Epidermal melanocyte (primary cell): ENCODE data around the gene FSTL1.

Experiments used
- DNase-seq: peaks from one replicate; pipeline ENCODE4 v3.0.0; 2011; ENCODE audit warnings: low spot score; ENCODE audit not compliant: insufficient read length

Gene FSTL1

DNA sequence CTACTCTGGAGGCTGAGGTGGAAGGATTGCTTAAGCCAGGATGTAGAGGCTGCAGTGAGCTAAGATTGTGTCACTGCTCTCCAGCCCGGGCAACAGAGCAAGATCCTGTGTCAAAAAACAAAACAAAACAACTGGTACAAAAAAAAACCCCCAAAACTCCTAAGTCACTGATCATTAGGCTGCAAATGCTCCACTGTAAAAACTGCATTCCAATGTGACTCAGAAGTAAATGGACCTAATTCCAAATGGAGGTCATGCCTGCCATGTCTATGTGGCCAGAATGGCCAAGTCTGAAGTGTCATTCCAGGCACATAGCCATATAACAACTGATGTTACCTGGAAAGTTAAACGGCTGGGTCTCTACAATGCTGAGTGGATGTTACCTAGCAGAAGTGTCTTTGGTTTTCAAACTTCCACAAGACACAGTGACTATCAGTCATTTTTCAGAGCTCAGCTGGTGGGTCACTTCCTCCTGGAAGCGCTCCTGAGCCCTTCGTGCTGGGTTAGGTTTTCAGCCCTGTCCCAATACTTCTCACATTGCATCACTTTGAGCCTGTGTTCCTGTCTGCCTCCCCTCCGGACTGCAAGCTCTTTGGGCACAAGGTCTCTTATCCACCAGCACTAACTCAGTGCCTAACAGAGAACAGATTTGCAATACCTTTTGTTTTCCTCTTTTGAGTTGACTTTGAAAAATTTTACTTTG lies 10.6 kb downstream of the FSTL1 start:
- DNase-seq = no peak

DNA sequence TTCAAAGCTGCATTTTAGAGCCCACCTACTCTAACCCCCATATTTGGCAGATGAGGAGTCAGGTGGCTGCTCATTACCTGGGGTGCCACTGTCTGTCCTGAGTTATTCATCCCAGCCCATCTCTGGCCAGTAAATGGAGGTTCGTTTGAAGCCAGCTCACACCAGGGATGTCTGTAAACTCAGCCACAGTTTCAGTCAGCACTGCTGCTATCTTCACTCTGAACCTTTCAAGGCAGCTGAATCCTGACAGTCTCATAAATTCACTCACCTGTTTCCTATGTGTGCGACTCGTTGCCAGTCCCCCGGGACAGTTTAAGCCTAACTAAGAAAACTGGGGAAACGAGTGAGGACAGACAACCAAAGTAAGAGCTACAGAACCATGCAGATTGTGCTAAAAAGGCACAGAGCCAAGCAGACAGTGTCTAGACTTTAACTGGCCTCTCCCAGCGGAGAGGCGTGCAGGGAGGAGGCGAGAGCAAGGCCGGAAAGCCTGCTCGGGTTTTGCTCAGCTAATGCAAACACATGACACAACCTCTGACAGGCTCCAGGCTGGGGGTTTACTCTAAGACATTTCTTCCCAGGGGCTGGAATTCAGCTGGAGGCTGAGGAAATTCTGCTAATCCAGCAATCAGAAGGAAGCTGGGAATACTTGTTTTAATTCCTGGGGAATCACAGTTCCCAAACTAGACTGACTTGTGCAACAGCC lies 12.0 kb downstream of the FSTL1 start:
- no peak for DNase-seq

DNA sequence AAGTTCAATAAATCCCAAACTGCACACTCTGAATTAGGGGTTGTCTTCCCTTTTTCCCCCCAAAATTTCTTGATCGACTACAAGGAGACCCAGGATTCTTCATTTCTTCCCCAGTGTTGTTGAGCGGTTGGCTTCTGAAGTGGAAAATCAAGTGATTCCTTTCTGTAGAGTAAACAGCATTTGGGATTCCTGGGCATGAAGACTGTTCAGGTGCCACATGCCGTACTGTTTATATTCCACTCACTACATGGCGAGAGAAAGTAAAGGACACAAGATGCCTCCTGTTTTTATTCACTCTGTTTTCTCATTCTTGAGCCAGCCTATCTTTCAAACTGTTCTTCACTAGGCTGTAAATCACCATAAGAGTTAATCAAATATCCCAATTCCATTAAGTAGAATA lies 12.6 kb downstream of the FSTL1 start:
- no peak for DNase-seq

DNA sequence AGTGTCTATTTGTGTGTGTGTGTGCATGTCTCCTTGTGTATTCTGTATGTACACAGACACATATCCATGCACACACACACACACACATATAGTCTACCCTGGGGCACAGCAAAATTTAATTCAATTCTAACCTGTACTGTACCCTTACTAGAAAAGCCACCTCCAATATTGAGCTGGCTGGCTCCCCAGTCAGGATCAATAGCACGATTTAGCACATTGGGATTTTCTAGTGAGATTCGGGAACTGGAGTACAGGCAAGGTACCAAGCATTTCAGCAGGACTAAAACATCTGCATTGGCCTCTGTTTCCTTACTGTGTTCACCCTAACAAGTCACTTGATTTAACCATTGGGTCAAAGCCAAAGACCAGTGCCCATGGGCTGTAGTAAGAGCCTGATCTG lies 13.2 kb downstream of the FSTL1 start:
- no peak for DNase-seq

DNA sequence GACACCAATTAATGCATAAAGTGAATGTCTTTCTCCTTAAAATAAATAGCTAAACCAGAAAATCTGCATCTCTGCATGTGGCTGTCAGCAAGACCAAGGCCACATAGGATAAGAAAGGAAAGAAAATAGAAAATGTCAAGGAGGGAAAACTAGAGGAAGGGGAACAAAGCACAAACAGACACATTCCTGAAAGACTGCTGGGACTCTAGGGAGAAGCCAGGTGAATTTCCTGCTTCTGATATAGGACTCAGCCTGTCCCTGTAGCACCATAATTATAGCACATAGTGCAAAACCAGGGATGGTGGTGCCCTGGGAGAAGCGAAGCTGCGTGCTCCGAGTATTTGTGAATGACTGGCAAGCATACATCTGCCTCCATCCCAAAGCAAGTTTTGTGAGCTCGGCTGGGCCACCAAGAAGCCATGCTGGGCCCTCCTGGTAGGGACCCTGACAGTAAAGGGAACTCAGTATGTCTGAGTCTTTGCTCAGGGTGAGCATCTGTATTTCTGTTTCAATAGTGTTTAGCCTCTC lies 14.2 kb downstream of the FSTL1 start:
- no peak for DNase-seq

DNA sequence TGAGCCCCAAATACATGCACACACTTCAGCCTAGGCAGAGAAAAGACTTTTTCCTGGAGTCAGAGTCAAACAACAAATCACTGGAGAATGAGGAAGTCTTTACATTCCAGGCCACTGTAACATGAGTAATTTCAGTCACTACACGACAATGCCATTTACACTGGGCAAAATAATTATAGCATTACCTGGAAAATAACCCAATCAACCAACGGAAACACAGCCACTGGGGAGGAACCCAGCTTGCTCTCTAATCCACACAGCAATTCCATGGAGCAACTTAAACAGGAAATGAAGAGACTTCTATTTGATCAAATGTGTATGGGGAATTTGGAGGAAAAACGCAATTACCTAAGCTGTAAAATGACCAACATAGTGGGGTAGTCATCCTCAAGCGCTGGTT lies 15.2 kb downstream of the FSTL1 start:
- no peak for DNase-seq

DNA sequence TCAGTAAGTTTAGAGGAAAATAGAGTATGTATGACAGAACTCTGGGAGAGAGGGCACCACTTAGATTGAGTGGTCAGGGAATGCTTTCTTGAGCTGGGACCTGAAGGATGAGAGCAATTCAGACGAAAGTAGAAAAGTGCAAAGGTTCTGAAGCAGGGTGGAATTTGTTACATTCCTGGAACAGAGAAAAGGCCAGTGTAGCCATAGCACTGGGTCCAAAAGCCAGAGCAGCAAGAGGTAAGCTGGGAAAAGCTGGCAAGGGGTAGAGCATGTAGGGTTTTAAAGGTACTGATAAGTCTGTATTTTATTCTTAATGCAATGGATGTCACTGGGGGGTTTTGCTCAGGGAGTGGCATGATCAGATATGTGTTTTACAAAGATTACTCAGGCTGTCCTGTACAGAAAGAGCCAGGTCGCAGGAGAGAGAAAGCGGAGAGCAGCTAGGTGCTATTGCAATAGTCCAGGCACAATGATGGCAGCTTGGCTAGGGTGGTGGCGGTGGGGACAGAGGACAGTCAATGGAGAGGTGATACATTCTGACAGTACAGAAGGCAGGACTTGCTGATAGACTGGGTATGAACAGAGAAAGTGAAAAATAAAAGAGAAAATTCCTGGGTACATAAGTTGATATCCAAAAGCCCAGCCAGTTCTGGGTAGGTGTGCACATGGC lies 17.0 kb downstream of the FSTL1 start:
- DNase-seq = no peak

DNA sequence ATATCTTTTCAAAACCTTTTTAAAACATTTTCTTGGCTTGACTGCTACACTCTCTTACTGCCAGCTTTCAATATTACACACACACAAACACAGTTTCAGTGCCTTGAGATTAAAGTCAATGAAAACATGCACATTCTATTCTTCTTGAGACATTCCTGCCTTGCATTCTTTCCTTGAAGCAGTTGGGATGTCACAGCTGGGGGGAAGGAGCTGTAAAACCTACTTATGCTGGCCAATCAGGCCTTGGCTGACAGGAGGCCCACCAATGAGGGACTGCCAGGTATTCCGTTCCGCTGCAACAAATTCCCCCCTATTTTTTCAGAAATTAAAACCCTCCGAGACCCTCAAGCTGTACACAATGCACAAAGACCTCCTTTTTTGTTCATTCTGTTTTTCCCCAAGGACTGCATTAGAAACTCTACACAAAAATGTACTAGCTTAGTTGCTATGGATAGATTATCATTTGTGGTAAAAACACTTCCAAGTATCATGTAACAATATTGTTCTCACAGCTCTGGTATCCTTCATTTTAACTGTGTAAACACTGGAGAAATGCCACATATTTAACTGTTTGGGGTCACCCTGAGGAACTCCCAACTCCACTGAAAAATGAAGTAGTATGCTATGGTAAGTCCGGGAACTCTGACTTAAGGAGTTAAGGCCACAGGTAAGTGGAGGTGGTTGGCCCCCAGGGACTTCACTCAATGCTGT lies 18.5 kb downstream of the FSTL1 start:
- no peak for DNase-seq

DNA sequence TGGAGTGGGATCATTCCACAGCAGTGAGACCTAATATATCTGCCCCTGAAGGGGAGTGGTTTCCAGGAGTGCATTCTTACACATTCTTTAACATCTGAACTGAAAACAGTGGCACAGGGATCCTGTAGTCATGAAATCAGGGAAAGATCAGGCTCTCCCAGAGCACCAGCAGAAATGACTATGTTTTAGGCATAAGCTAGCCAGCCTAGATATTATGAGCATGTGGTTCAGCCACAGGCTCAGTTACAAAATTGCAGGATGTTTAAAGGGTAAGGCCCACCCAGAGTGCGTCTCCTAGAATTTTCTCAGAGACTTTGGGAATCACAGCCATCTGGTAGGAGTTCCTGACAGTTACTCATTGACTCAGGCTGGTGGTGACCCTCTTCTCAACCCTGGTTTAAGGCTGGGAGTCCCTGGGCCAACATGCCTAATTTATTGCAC lies 20.9 kb downstream of the FSTL1 start:
- DNase-seq = no peak

DNA sequence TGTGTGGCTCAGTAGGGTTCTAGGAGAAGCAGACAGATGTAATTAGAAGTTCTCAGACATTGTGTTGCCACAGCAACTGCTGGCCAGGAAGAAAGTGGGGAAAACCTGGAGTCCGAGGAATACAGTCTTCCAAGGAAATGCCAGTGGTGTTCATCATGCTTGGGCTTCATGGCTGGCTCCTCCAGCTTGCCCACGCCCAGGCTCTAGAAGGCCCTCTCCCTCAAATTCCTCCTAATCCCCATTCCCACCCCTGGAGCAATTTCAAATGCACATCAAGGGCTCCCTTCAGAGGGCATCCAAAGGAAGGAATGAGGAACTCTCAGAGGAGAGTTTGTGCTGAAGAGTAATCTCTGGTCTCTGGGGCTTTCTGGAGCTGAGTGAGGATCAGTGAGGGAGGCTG lies 21.9 kb downstream of the FSTL1 start:
- DNase-seq = no peak

DNA sequence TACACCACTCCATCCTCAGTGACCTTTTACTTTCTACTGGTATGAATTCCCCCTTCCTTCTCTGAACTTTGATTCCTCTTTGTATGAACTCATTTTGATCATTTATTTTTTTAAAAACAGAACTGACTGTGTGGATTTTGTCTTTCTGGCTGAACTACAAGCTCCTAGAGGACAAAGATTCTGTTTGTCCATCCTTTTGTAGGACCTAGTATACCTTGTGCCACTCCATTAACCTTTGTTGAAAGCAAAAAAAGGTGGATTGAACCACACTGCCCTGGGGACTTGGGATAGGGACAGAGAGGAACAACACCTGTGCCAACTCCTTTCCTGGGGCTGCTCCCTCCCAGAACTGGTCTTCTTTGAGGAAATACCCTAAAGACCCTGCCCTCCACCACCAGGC lies 23.6 kb downstream of the FSTL1 start:
- no peak for DNase-seq

DNA sequence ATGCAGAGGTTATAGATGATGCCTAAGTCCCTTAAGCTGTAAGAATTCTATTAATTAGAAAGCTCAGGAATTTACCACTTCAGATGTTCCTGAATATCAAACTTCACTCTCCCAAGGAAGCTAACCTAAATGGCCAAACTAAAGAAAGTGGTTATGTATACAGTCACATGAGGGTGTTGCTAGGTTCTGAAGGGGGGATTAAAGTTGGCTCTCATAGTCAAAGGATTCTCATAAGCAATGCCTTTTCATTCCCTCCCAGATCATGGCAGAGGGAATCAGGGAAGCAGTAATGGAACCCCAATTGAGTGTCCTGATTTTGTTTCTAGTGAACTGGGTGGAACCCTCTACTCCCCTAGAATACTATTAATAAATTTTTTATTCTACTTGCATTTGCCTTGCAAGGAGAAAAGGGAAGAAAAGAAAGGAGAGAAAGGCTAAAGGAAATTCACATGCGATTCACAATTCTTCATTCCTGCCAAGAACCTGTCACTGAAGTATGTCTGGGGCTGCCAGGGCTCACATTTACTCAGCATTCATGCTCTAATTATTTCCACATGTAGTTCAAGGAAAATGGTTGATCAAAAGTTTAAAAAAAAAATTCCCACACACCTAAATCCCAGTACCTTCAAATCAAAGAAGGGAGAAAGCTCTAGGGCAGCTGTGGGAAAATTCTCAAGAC lies 25.1 kb downstream of the FSTL1 start:
- no peak for DNase-seq

DNA sequence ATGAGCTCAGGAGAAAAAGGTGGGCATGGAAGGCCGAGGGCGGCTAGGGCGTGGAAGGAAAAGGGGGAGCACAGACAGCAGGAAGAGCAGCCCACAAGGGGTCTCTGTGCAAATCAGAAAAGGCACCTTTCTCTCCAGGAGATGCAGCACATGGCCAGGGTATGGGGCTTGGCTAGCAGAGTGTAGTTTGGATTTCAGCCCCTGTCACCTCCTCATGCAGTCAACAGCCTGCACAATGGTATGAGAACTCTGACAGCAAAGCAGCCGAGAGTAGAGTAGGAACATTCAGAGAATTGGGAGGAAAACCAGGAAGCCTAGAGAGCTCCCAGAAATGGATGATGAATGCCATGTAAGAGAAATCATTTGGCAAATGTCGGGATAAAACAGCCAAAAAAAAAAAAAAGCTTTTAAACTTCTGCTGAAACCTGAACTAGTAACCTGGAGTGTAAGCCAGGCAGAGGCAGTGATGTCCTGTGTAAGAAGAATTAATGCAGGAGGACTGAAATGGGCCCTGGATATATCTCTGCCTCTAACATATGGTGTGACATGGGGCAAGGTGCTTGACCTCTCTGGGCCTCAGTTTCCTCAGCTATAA lies 25.7 kb downstream of the FSTL1 start:
- DNase-seq = no peak

DNA sequence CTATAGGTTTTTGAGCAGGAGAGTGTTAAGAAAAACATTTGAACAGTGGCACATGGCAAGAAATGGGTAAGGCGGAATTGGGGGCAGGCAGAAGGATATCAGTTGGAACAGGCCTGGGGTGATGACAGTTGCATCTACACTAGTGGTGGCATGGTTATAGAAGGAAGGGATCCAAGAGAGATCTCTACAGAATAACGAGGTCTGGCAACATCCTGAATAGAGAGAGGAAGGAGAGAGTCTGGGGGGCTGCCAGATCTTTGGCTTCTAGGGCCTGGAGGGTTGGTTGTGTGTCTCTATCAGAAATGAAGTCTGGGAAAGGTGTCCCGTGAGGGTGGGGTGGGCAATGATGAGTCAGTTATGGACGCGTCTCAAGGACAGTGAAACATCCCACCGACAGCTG lies 26.3 kb downstream of the FSTL1 start:
- DNase-seq = no peak

DNA sequence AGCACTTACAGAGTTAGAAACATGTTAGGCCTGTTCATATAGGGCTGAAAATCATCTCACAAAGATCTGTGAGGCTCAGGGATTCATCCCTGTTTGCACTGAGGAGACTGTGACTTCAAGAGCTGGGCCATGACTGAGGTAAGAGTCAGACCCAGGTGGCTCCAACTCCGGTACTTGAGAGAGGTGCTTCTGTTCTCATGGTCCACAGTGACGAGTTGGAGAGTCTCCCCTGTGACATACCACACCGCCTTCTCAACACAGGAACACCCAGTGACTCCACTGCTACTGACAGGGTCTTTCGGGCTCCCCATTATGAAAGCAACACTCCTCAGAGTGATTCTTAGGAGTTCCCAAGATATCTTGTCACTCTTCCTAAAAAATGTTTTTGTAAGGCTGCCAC lies 27.4 kb downstream of the FSTL1 start:
- DNase-seq = no peak

DNA sequence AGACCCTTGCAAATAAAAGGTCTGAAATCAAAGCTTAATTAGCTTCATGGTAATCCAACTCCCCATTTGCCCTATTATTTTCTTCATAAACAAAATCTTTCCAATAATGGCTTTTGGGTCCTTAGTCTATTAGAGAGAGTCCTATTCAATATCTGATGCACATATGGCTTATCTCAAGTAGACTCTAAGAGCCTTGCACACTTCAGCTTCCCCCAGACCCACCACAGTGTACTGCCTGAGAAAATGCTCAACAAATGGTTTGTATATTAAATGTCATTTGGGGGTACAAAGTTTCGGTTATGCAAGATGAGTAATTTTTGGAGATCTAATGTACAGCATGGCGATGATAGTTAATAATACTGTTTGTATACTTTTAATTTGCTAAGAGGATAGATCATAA lies 28.9 kb downstream of the FSTL1 start:
- DNase-seq = no peak

DNA sequence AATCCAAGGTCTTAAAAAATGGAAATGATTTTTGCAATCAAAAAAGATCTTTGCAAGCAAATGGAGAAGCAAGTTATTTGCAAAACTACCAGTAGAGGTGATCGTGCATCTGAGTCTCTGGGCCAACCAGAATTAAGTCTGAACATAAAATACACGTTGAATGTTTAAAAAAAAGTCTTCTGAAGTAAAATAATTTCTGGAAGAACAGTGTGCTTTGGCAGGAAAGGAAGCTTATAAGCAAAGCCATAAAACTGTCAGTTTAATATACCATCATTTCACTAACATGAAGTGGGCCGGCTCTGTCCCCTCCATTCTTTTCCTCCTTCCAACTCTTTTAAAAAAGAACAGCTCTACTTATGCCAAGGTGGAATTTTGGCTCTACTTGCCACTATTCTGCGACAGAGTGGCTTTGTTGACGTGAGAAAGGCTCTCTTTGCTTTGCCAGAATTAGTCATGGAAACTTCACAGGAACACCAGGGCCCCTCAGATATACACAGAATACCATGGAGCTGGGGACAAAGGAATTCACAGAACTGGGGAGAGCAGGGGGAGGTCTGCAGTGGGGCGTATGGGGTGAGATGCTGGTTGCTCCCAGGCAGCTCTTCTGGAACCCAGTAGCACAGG lies 29.8 kb downstream of the FSTL1 start:
- DNase-seq = no peak

DNA sequence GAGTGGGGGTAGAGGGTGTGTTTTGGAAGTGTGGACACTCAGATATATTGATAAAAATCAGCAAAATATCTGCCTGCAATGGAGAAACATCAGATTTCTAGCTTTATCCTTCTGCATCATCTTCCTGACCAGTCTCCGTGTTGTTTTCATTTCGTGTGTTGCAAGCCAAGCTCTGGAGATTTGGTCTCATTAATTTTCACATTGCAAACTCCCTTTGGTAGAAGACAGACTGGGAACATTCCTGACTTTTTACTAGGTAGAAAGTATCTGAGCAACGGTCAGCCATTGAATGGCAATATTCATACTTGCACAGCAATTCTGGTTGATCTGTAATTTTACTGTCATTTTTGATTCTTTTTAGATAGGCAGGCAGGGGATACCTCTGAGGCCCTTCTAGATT lies 30.4 kb downstream of the FSTL1 start:
- no peak for DNase-seq

DNA sequence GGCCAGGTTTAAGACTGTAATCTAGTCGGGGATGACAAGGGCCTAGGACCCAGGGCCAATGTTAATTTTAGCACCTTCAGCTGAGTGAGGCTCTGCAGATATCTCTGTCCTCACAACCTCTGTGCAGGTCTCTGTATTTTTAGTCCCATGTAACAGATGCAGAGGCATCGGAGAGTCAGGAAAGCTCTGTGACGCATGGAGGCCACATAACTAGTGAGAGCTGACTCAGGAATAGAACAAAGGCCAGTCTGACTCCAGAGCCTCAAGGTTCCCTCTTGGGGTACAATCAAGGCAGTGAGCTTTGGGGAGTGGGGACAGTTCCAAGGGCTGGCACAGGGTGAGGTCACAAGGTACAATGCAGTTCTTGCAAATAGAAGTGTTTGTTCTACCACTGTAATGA lies 31.0 kb downstream of the FSTL1 start:
- DNase-seq = no peak

DNA sequence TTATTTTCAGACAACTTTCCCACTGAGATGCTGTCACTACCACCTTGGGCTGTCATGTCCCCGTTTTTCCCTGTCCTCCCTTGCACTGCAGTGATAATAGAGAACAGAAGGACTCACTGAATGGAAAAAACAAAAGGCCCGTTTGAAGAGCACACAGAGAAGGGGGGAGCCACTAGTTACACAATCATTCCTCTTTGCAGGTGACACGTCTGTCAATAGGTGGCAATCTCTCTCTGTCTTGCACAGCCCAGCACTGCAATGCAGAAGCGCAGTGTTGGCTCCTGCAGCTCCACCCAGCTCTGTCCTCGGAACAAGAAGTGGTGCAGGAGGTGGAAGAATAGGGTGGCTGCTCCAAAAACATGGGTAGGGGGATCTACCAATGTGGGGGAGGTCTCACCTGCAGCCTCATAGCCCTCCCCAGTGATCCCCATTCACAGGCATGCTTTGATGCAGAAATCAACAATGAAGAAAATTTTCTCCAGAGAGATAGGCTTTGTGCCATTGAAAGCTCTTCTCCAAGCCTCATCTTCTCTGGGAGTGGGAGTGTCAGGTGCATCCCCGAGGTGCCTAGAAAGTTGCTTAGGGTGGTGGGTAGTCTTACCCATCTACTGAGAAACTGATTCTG lies 31.8 kb downstream of the FSTL1 start:
- no peak for DNase-seq
